GM23338 (cell line): Measurements from ENCODE around the gene USP10. TPM values are rescaled to one million over a fixed set of nuclear protein-coding genes. Genes with fewer than 3 reads are reported as not detected.

Experiments
- ATAC-seq: fragments of 200-7000 bp; cut with Tn5 transposase; 3 replicates; pipeline ENCODE4 v1.9.1; 2020
- DNase-seq: peaks from one replicate; pipeline ENCODE4 v3.0.0-alpha.2; 2015; ENCODE audit warnings: low spot score
- H2AFZ ChIP-seq: fragments of 200-600 bp; sonication (generic); 2 replicates; pipeline ENCODE4 v1.8.0; 2016; ENCODE audit warnings: antibody characterized with exemption, mild to moderate bottlenecking, moderate library complexity
- H3F3A ChIP-seq: fragments of 200-600 bp; sonication (generic); replicated peaks from 2 replicates; pipeline ENCODE4 v1.8.0; 2017; ENCODE audit warnings: antibody characterized with exemption, mixed run types, low read depth
- H3K27ac ChIP-seq: fragments of 200-600 bp; sonication (generic); 2 replicates; pipeline ENCODE4 v1.6.1; 2016; ENCODE audit warnings: low read depth
- H3K27me3 ChIP-seq: fragments of 200-600 bp; sonication (generic); 2 replicates; pipeline ENCODE4 v1.8.0; 2016; ENCODE audit warnings: mild to moderate bottlenecking, mixed run types, moderate library complexity; ENCODE audit not compliant: insufficient read depth
- H3K36me3 ChIP-seq: fragments of 200-600 bp; sonication (generic); 2 replicates; pipeline ENCODE4 v1.8.0; 2016; ENCODE audit warnings: mild to moderate bottlenecking; ENCODE audit not compliant: insufficient read depth
- H3K4me1 ChIP-seq: fragments of 200-600 bp; sonication (generic); 2 replicates; pipeline ENCODE4 v1.8.0; 2016; ENCODE audit warnings: mild to moderate bottlenecking, moderate library complexity; ENCODE audit not compliant: insufficient read depth
- H3K4me2 ChIP-seq: fragments of 200-600 bp; sonication (generic); 2 replicates; pipeline ENCODE4 v1.7.1; 2017; ENCODE audit warnings: mixed run types
- H3K4me3 ChIP-seq: fragments of 200-600 bp; sonication (generic); 2 replicates; pipeline ENCODE4 v1.6.1; 2016; ENCODE audit warnings: mixed run types
- H3K79me2 ChIP-seq: fragments of 200-600 bp; sonication (generic); replicated peaks from 2 replicates; pipeline ENCODE4 v1.8.0; 2017; ENCODE audit warnings: mild to moderate bottlenecking; ENCODE audit not compliant: insufficient read depth
- H3K9me2 ChIP-seq: fragments of 200-600 bp; sonication (generic); 2 replicates; pipeline ENCODE4 v1.8.0; 2017; ENCODE audit not compliant: insufficient read depth
- H4K20me1 ChIP-seq: fragments of 200-600 bp; sonication (generic); replicated peaks from 2 replicates; pipeline ENCODE4 v1.8.0; 2017; ENCODE audit warnings: mild to moderate bottlenecking; ENCODE audit not compliant: insufficient read depth
- H3K27ac Mint-ChIP-seq: 2 replicates; pipeline ENCODE4 v1.8.0; 2020; ENCODE audit warnings: inconsistent platforms, mild to moderate bottlenecking, moderate library complexity, mixed read lengths
- H3K27me3 Mint-ChIP-seq: 3 replicates; pipeline ENCODE4 v1.8.0; 2022; ENCODE audit warnings: low read depth, mild to moderate bottlenecking, moderate library complexity, mixed read lengths, inconsistent platforms; ENCODE audit not compliant: insufficient read depth, poor library complexity
- H3K36me3 Mint-ChIP-seq: 3 replicates; pipeline ENCODE4 v1.8.0; 2021; ENCODE audit warnings: low read depth, mild to moderate bottlenecking, inconsistent platforms, moderate library complexity, mixed read lengths
- H3K4me1 Mint-ChIP-seq: 3 replicates; pipeline ENCODE4 v1.8.0; 2020; ENCODE audit warnings: mild to moderate bottlenecking, inconsistent platforms, mixed read lengths
- H3K4me3 Mint-ChIP-seq: 3 replicates; pipeline ENCODE4 v1.8.0; 2021; ENCODE audit warnings: moderate library complexity, mild to moderate bottlenecking, inconsistent platforms, mixed read lengths
- H3K9me3 Mint-ChIP-seq: 3 replicates; pipeline ENCODE4 v1.8.0; 2020; ENCODE audit warnings: moderate library complexity, mild to moderate bottlenecking, inconsistent platforms, mixed read lengths
- CREB1 ChIP-seq: fragments of 250-450 bp; sonication (Bioruptor Pico); IDR thresholded peaks from 2 replicates; pipeline ENCODE4 v1.5.0; 2020; ENCODE audit warnings: low read depth, mild to moderate bottlenecking, moderate library complexity
- ETS1 ChIP-seq: IDR thresholded peaks from 2 replicates; pipeline ENCODE4 v1.6.1; 2016; ENCODE audit warnings: antibody characterized with exemption
- EZH2 ChIP-seq: fragments of 200-600 bp; sonication (generic); IDR thresholded peaks from one replicate; pipeline ENCODE4 v1.8.0; 2017; ENCODE audit warnings: antibody characterized with exemption, mild to moderate bottlenecking, low read depth; ENCODE audit not compliant: unreplicated experiment
- JUNB ChIP-seq: IDR thresholded peaks from one replicate; pipeline ENCODE4 v1.6.1; 2016; ENCODE audit warnings: antibody characterized with exemption; ENCODE audit not compliant: unreplicated experiment
- NANOG ChIP-seq: IDR thresholded peaks from 2 replicates; pipeline ENCODE4 v1.6.1; 2016; ENCODE audit warnings: antibody characterized with exemption, borderline replicate concordance
- POLR2AphosphoS5 ChIP-seq: IDR thresholded peaks from 2 replicates; pipeline ENCODE4 v1.6.1; 2016; ENCODE audit warnings: antibody characterized with exemption, low read depth
- STAT1 ChIP-seq: IDR thresholded peaks from one replicate; pipeline ENCODE4 v1.6.1; 2016; ENCODE audit warnings: antibody characterized with exemption; ENCODE audit not compliant: unreplicated experiment
- ZNF331 ChIP-seq: fragments of 250-450 bp; sonication (Bioruptor Pico); IDR thresholded peaks from 2 replicates; pipeline ENCODE4 v1.5.0; 2020; ENCODE audit warnings: low read depth, mild to moderate bottlenecking, moderate library complexity
- ZNF462 ChIP-seq: fragments of 250-450 bp; sonication (Bioruptor Pico); IDR thresholded peaks from 2 replicates; pipeline ENCODE4 v1.5.0; 2020; ENCODE audit warnings: mild to moderate bottlenecking, moderate library complexity
- polyA plus RNA-seq: library from polyadenylated mRNA; unstranded; fragments of >200 nt; fragmentation: Nextera tagmentation; extraction: Ambion mirVana; gene quantifications from 2 replicates; pipeline ENCODE4 v1.2.1, GENCODE V29; 2016
- total RNA-seq: library from RNA; depleted of rRNA; stranded (reverse); fragments of >200 nt; shearing (Covaris generic); gene quantifications from 2 replicates; pipeline ENCODE4 v1.2.3, GENCODE V29; 2014
- TF ChIP-seq, protein P1 (sequence below), 2 experiments: fragments of 200-600 bp in 1 of 2; sonication (generic) in 1 of 2; conservative IDR thresholded peaks; 2 replicates each; pipeline versions ENCODE4 v1.5.1 to v1.6.1; 2016 to 2017; ENCODE audit warnings: antibody characterized with exemption in 2 of 2, low read depth in 2 of 2, mild to moderate bottlenecking in 2 of 2, moderate library complexity in 1 of 2
- TF ChIP-seq, protein P2 (sequence below): IDR thresholded peaks from one replicate; pipeline ENCODE4 v1.6.1; 2018; ENCODE audit warnings: antibody characterized with exemption; ENCODE audit not compliant: unreplicated experiment

The USP10 gene
- total and polyA plus RNA-seq, 2 experiments from 2014 or later = 158 to 194 TPM

GRCh38 chr16:84785843-84786581, 86.2 kb downstream of the USP10 start:
- Histone ChIP-seq H3K9me2 (no peaks in the 10 kb centered on the region), H3K36me3 (no peaks in the 10 kb centered on the region), H3F3A (peaks cover 7% of the 10 kb centered on the region; the same call in 1 of the 2 replicates), H3K27me3 (no peaks in the 10 kb centered on the region), H3K4me1 (no peaks in the 10 kb centered on the region), H3K4me2 (no peak overlapping the region), H3K4me3 (no peak overlapping the region), H2AFZ (no peak overlapping the region), H4K20me1 (peaks cover 8% of the 10 kb centered on the region), H3K27ac (no peak overlapping the region), H3K79me2 (no peaks in the 10 kb centered on the region)
- Mint-ChIP-seq H3K27ac (no peak overlapping the region; the same call in 1 of the 2 replicates), H3K36me3 (no peaks in the 10 kb centered on the region), H3K9me3 (no peaks in the 10 kb centered on the region), H3K27me3 (peaks cover 3% of the 10 kb centered on the region), H3K4me3 (no peak overlapping the region), H3K4me1 (peaks cover 2% of the 10 kb centered on the region; the same call in 2 of the 3 replicates)
- TF ChIP-seq, protein P1, sequence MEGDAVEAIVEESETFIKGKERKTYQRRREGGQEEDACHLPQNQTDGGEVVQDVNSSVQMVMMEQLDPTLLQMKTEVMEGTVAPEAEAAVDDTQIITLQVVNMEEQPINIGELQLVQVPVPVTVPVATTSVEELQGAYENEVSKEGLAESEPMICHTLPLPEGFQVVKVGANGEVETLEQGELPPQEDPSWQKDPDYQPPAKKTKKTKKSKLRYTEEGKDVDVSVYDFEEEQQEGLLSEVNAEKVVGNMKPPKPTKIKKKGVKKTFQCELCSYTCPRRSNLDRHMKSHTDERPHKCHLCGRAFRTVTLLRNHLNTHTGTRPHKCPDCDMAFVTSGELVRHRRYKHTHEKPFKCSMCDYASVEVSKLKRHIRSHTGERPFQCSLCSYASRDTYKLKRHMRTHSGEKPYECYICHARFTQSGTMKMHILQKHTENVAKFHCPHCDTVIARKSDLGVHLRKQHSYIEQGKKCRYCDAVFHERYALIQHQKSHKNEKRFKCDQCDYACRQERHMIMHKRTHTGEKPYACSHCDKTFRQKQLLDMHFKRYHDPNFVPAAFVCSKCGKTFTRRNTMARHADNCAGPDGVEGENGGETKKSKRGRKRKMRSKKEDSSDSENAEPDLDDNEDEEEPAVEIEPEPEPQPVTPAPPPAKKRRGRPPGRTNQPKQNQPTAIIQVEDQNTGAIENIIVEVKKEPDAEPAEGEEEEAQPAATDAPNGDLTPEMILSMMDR (conservative IDR thresholded peaks at IDR 0.05; ENCODE audit: low read depth in 2 of 2) = no peak
- TF ChIP-seq JUNB = no peak
- no peak for TF ChIP-seq STAT1
- no peak for TF ChIP-seq ETS1
- TF ChIP-seq ZNF462 (CRISPR knock-in tag) = no peak
- no peak for TF ChIP-seq NANOG
- TF ChIP-seq, protein P2, sequence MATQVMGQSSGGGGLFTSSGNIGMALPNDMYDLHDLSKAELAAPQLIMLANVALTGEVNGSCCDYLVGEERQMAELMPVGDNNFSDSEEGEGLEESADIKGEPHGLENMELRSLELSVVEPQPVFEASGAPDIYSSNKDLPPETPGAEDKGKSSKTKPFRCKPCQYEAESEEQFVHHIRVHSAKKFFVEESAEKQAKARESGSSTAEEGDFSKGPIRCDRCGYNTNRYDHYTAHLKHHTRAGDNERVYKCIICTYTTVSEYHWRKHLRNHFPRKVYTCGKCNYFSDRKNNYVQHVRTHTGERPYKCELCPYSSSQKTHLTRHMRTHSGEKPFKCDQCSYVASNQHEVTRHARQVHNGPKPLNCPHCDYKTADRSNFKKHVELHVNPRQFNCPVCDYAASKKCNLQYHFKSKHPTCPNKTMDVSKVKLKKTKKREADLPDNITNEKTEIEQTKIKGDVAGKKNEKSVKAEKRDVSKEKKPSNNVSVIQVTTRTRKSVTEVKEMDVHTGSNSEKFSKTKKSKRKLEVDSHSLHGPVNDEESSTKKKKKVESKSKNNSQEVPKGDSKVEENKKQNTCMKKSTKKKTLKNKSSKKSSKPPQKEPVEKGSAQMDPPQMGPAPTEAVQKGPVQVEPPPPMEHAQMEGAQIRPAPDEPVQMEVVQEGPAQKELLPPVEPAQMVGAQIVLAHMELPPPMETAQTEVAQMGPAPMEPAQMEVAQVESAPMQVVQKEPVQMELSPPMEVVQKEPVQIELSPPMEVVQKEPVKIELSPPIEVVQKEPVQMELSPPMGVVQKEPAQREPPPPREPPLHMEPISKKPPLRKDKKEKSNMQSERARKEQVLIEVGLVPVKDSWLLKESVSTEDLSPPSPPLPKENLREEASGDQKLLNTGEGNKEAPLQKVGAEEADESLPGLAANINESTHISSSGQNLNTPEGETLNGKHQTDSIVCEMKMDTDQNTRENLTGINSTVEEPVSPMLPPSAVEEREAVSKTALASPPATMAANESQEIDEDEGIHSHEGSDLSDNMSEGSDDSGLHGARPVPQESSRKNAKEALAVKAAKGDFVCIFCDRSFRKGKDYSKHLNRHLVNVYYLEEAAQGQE = no peak
- TF ChIP-seq POLR2AphosphoS5 = no peak
- no peak for TF ChIP-seq CREB1 (CRISPR knock-in tag)
- TF ChIP-seq EZH2 = no peak
- no peak for TF ChIP-seq ZNF331 (CRISPR knock-in tag)
- DNase-seq = no peak
- no peak for ATAC-seq
